Mucosa of stomach (tissue), 1 donor: ENCODE data around the gene TNFRSF1A.
"Not testable (repeated sequence)": the region's sequence is repeated elsewhere in the genome, so short reads cannot be mapped to it uniquely, and the experiment has no call there.

Experiments
- H3K27me3 ChIP-seq: one replicate; pipeline ENCODE4 v1.7.0; 2013; ENCODE audit warnings: mild to moderate bottlenecking, low read length; ENCODE audit not compliant: control insufficient read depth, insufficient read depth
- H3K36me3 ChIP-seq: one replicate; pipeline ENCODE4 v1.7.0; 2013; ENCODE audit warnings: low read length; ENCODE audit not compliant: control insufficient read depth, insufficient read depth
- H3K4me1 ChIP-seq: one replicate; pipeline ENCODE4 v1.7.0; 2013; ENCODE audit warnings: mild to moderate bottlenecking, low read length; ENCODE audit not compliant: control insufficient read depth, insufficient read depth
- H3K4me3 ChIP-seq: one replicate; pipeline ENCODE4 v1.7.0; 2013; ENCODE audit warnings: low read length
- H3K9ac ChIP-seq: one replicate; pipeline ENCODE4 v1.7.0; 2013; ENCODE audit warnings: mild to moderate bottlenecking, low read length, moderate library complexity
- H3K9me3 ChIP-seq: one replicate; pipeline ENCODE4 v1.7.0; 2013; ENCODE audit warnings: mild to moderate bottlenecking, low read length, moderate library complexity; ENCODE audit not compliant: control insufficient read depth
- donor health status: Pancreatic carcinoma.

Gene TNFRSF1A

GRCh38 chr12:6338536-6338935 lies 3.3 kb downstream of the TNFRSF1A start:
- Histone ChIP-seq H3K9ac (peak overlapping the region; percentile 99), H3K4me1 (peaks cover 81% of the 10 kb centered on the region)
- H3K4me3 ChIP-seq, H3K27me3 ChIP-seq, H3K9me3 ChIP-seq, H3K36me3 ChIP-seq: not testable (repeated sequence)

DNA sequence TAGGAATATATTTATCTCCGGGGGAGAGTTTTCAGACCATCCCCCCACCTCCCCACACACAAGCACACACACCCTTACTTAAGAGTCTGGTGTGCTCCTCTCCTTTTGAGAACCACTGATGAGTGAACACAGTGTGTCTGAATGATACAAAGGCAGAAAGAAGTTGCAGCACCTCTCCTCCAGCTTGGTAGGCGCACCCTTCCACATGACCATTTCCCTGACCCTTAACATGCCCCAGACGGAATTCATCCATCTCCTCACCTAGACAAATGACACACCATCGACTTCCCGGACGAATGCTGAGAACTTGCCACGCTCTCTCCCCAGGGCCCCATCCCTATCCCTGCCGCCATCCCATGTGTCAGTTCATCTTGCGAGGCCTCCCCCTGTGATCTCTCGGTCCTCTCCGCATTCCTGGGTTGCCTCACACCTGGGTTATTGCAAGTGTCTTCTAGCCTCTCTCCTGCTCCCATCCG lies 3.9 kb downstream of the TNFRSF1A start:
- Histone ChIP-seq H3K9me3 (no peaks in the 10 kb centered on the region), H3K9ac (peak overlapping the region; percentile 83), H3K4me1 (peaks cover 81% of the 10 kb centered on the region), H3K4me3 (no peak overlapping the region), H3K36me3 (peaks cover 9% of the 10 kb centered on the region), H3K27me3 (no peaks in the 10 kb centered on the region)

GRCh38 chr12:6336889-6337853 lies 4.7 kb downstream of the TNFRSF1A start:
- Histone ChIP-seq H3K36me3 (peaks cover 9% of the 10 kb centered on the region), H3K9ac (peak overlapping the region; percentile 83), H3K4me3 (peak overlapping the region; percentile 23), H3K27me3 (no peaks in the 10 kb centered on the region), H3K9me3 (no peaks in the 10 kb centered on the region), H3K4me1 (peaks cover 81% of the 10 kb centered on the region)

DNA sequence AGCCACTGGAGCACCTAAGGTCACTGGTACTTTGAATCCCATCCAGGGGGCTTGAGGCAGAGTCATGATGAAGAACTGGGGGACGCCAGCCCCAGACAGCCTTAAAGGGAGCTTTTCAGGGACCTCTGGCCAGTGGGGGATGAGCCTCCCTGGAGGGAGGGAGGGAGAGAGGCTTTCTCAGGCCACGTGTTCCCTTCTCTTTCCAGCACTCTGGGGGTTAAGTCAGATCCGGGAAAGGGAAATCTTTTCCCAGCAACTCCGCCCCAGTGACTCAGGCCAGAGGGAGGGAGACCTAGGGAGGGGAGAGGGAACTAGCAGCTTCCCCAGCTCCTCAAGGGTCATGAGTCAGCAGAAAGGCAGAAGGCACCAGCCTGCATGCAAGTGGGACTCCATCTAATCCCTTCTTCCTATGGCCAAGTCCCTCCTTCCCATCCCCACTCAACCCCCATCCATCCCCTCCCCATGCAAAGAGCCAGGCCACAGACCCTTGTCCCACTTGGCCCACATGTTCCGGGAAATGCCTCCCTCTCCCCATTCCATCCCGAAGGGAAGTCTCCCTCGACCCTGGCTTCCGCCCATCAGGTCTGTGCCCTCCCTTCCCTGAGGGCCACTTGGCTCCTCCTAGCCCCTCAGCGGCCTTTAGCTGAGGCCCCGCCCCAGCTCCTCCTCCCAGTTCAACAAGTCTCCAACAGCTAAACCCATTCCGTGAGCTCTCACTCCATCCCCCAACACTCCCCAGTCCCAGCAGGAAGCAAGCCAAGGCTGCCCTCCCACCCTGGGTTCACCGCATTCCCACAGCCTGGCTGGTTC lies 5.6 kb downstream of the TNFRSF1A start:
- peaks cover 84% of the 10 kb centered on the region for H3K4me1 ChIP-seq
- peak overlapping the region; percentile 23 for H3K4me3 ChIP-seq
- H3K36me3 ChIP-seq: peaks cover 13% of the 10 kb centered on the region
- peak overlapping the region; percentile 83 for H3K9ac ChIP-seq
- no peaks in the 10 kb centered on the region for H3K9me3 ChIP-seq
- H3K27me3 ChIP-seq: no peaks in the 10 kb centered on the region

- Histone ChIP-seq H3K36me3 (peaks cover 18% of the 10 kb centered on the region), H3K4me3 (peak overlapping the region; percentile 23), H3K27me3 (no peaks in the 10 kb centered on the region), H3K4me1 (peaks cover 88% of the 10 kb centered on the region), H3K9ac (peak overlapping the region; percentile 83), H3K9me3 (no peaks in the 10 kb centered on the region)
Measured at GRCh38 chr12:6335451-6336078, 6.3 kb downstream of the TNFRSF1A start.

GRCh38 chr12:6334940-6335450 lies 6.9 kb downstream of the TNFRSF1A start:
- Histone ChIP-seq H3K9ac (peak overlapping the region; percentile 83), H3K4me1 (peaks cover 88% of the 10 kb centered on the region), H3K4me3 (peak overlapping the region; percentile 23)

GRCh38 chr12:6334359-6334758 lies 7.5 kb downstream of the TNFRSF1A start:
- Histone ChIP-seq H3K4me3 (no peak overlapping the region), H3K9ac (peak overlapping the region; percentile 83), H3K36me3 (peaks cover 28% of the 10 kb centered on the region)

More at GRCh38 chr12:6334940-6335450, 6.9 kb downstream of the TNFRSF1A start:
- no peaks in the 10 kb centered on the region for H3K9me3 ChIP-seq
- peaks cover 24% of the 10 kb centered on the region for H3K36me3 ChIP-seq
- no peaks in the 10 kb centered on the region for H3K27me3 ChIP-seq

GRCh38 chr12:6333566-6333965 lies 8.3 kb downstream of the TNFRSF1A start:
- H3K27me3 ChIP-seq: no peaks in the 10 kb centered on the region
- peaks cover 74% of the 10 kb centered on the region for H3K4me1 ChIP-seq
- peaks cover 33% of the 10 kb centered on the region for H3K36me3 ChIP-seq
- no peak overlapping the region for H3K4me3 ChIP-seq
- H3K9me3 ChIP-seq: no peaks in the 10 kb centered on the region
- peak overlapping the region; percentile 83 for H3K9ac ChIP-seq

More at GRCh38 chr12:6334359-6334758, 7.5 kb downstream of the TNFRSF1A start:
- no peaks in the 10 kb centered on the region for H3K27me3 ChIP-seq
- H3K9me3 ChIP-seq: no peaks in the 10 kb centered on the region
- H3K4me1 ChIP-seq: peaks cover 82% of the 10 kb centered on the region

- H3K9me3 ChIP-seq: no peaks in the 10 kb centered on the region
- no peaks in the 10 kb centered on the region for H3K27me3 ChIP-seq
- no peak overlapping the region for H3K9ac ChIP-seq
- no peak overlapping the region for H3K4me3 ChIP-seq
- H3K36me3 ChIP-seq: peaks cover 37% of the 10 kb centered on the region
- peaks cover 68% of the 10 kb centered on the region for H3K4me1 ChIP-seq
Measured at GRCh38 chr12:6333029-6333428, 8.8 kb downstream of the TNFRSF1A start.

GRCh38 chr12:6332459-6332858 lies 9.4 kb downstream of the TNFRSF1A start:
- Histone ChIP-seq H3K9me3 (no peaks in the 10 kb centered on the region), H3K4me3 (no peak overlapping the region), H3K27me3 (no peaks in the 10 kb centered on the region), H3K36me3 (peaks cover 42% of the 10 kb centered on the region), H3K4me1 (peaks cover 63% of the 10 kb centered on the region), H3K9ac (no peak overlapping the region)

GRCh38 chr12:6330999-6331714 lies 10.7 kb downstream of the TNFRSF1A start:
- Histone ChIP-seq H3K27me3 (no peaks in the 10 kb centered on the region), H3K4me3 (no peak overlapping the region), H3K36me3 (peaks cover 42% of the 10 kb centered on the region), H3K4me1 (peaks cover 57% of the 10 kb centered on the region), H3K9ac (no peak overlapping the region), H3K9me3 (no peaks in the 10 kb centered on the region)
